Keratinocyte (primary cell): ENCODE results near the gene SARS2. TPM values are rescaled to one million over a fixed set of nuclear protein-coding genes. Genes with fewer than 3 reads are reported as not detected.

ENCODE experiments used
- DNase-seq: peaks from one replicate; pipeline ENCODE4 v3.0.0-alpha.2; 2011; ENCODE audit warnings: low read depth, missing footprints, low spot score
- FAIRE-seq: peaks from 2 replicates; lab custom pipeline; 2011; peaks lifted over from hg19 to GRCh38; lab: Jason Lieb, UNC
- H2AFZ ChIP-seq: 2 replicates; pipeline ENCODE4 v1.6.0; 2012; ENCODE audit warnings: low read length, control low read depth, inconsistent platforms; ENCODE audit not compliant: control insufficient read depth
- H3K27ac ChIP-seq: 2 replicates; pipeline ENCODE4 v1.5.1; 2011; ENCODE audit warnings: low read length; ENCODE audit not compliant: control insufficient read depth, insufficient read depth
- H3K27me3 ChIP-seq: 3 replicates; pipeline ENCODE4 v1.6.0; 2011; ENCODE audit warnings: low read length; ENCODE audit not compliant: control insufficient read depth, insufficient read depth; ENCODE audit errors: extremely low read depth
- H3K36me3 ChIP-seq, 2 experiments: 2 replicates in 1 of 2; 3 replicates in 1 of 2; pipeline ENCODE4 v1.5.1; 2011; ENCODE audit warnings: low read length in 2 of 2, mild to moderate bottlenecking in 1 of 2; ENCODE audit not compliant: control insufficient read depth in 2 of 2, insufficient read depth in 2 of 2; ENCODE audit errors: extremely low read depth in 1 of 2
- H3K4me1 ChIP-seq: 3 replicates; pipeline ENCODE4 v1.5.1; 2011; ENCODE audit warnings: low read length; ENCODE audit not compliant: control insufficient read depth, insufficient read depth; ENCODE audit errors: extremely low read depth
- H3K4me2 ChIP-seq: 3 replicates; pipeline ENCODE4 v1.6.0; 2011; ENCODE audit warnings: low read depth, low read length; ENCODE audit not compliant: control insufficient read depth, insufficient read depth; ENCODE audit errors: extremely low read depth
- H3K4me3 ChIP-seq, 3 experiments: fragments of 200-600 bp in 1 of 3; sonication (generic) in 1 of 3; 2 replicates in 2 of 3; 3 replicates in 1 of 3; pipeline ENCODE4 v1.5.1; 2011 to 2016; ENCODE audit warnings: low read length in 3 of 3, mild to moderate bottlenecking in 3 of 3, control low read depth in 2 of 3, inconsistent platforms in 1 of 3, low read depth in 1 of 3, mixed read lengths in 1 of 3, mixed run types in 1 of 3, moderate library complexity in 1 of 3; ENCODE audit not compliant: control insufficient read depth in 2 of 3, insufficient read depth in 2 of 3; ENCODE audit errors: extremely low read depth in 1 of 3
- H3K79me2 ChIP-seq: 2 replicates; pipeline ENCODE4 v1.6.0; 2012; ENCODE audit warnings: low read length; ENCODE audit not compliant: control insufficient read depth, insufficient read depth
- H3K9ac ChIP-seq: 3 replicates; pipeline ENCODE4 v1.6.0; 2011; ENCODE audit warnings: low read length; ENCODE audit not compliant: control insufficient read depth, insufficient read depth; ENCODE audit errors: extremely low read depth
- H3K9me1 ChIP-seq: 3 replicates; pipeline ENCODE4 v1.6.0; 2011; ENCODE audit warnings: low read length; ENCODE audit not compliant: control insufficient read depth, insufficient read depth; ENCODE audit errors: extremely low read depth
- H3K9me3 ChIP-seq: 2 replicates; pipeline ENCODE4 v1.5.1; 2012; ENCODE audit warnings: low read depth, low read length; ENCODE audit not compliant: control insufficient read depth
- H4K20me1 ChIP-seq: 3 replicates; pipeline ENCODE4 v1.6.0; 2011; ENCODE audit warnings: low read length; ENCODE audit not compliant: control insufficient read depth, insufficient read depth; ENCODE audit errors: extremely low read depth
- CTCF ChIP-seq, 3 experiments: IDR thresholded peaks in 1 of 3; conservative IDR thresholded peaks in 1 of 3; optimal IDR thresholded peaks in 1 of 3; 2 replicates in 2 of 3; 3 replicates in 1 of 3; pipeline versions ENCODE3 to v1.5.1; 2011; ENCODE audit warnings: low read length in 3 of 3, mild to moderate bottlenecking in 3 of 3, moderate library complexity in 2 of 3, control low read depth in 1 of 3, inconsistent platforms in 1 of 3; ENCODE audit not compliant: insufficient read depth in 2 of 3; ENCODE audit errors: extremely low read depth in 1 of 3
- EZH2 ChIP-seq: IDR thresholded peaks from one replicate; pipeline ENCODE4 v1.6.1; 2012; ENCODE audit warnings: inconsistent platforms, mild to moderate bottlenecking, low read length, moderate library complexity
- dilution Hi-C: fragments of 300-500 bp; cut with MboI; formaldehyde crosslinking; loops from one replicate; pipeline ENCODE4 v1.7.0; 2020; ENCODE audit warnings: low sequenced_read_pairs; ENCODE audit not compliant: extremely low pct_ligation_motif_present
- polyA plus RNA-seq, 5 experiments: library from polyadenylated mRNA; depleted of rRNA in 3 of 5; stranded (reverse) in 3 of 5; stranded (forward) in 1 of 5; unstranded in 1 of 5; fragments of >200 nt; gene quantifications; 1 replicate in 1 of 5; 2 replicates in 3 of 5; 3 replicates in 1 of 5; pipeline versions ENCODE4 v1.2.1 to v1.2.3, GENCODE V29; 2011 to 2012; ENCODE audit warnings: missing spikeins in 2 of 5, low read depth in 1 of 5, low replicate concordance in 1 of 5

SARS2 gene
- polyA plus RNA-seq, 1 donor (not counting 4 experiments of a cell fraction or from before 2014, with no cell fraction given), result 13.9 TPM

- H3K9me3 ChIP-seq, result no peaks in the 10 kb centered on the region
- H3K27me3 ChIP-seq, result no peaks in the 10 kb centered on the region
- H2AFZ ChIP-seq, result no peak overlapping the region
- no peaks in the 10 kb centered on the region for H4K20me1 ChIP-seq
- H3K4me3 ChIP-seq, result no peak overlapping the region
- no peak overlapping the region for H3K27ac ChIP-seq
- DNase-seq (no peak), FAIRE-seq (no peak)
- TF ChIP-seq CTCF (optimal IDR thresholded peaks at IDR 0.05 in 1 of 3, IDR thresholded peaks at IDR 0.05 in 1 of 3, conservative IDR thresholded peaks at IDR 0.05 in 1 of 3; ENCODE audit: extremely low read depth in 1 of 3, insufficient read depth in 2 of 3, low read length in 3 of 3) (no peak), EZH2 (no peak)
- no peaks in the 10 kb centered on the region for H3K36me3 ChIP-seq
- no peaks in the 10 kb centered on the region for H3K4me1 ChIP-seq
- H3K9ac ChIP-seq, result no peak overlapping the region
- H3K79me2 ChIP-seq, result no peaks in the 10 kb centered on the region
- dilution Hi-C loops, result no loop called here
- no peak overlapping the region for H3K4me2 ChIP-seq
- H3K9me1 ChIP-seq, result no peaks in the 10 kb centered on the region
Observed at GRCh38 chr19:38964738-38965137, 34.2 kb upstream of the SARS2 start.

- FAIRE-seq (no peak), DNase-seq (no peak)
- no peak overlapping the region for H2AFZ ChIP-seq
- no peaks in the 10 kb centered on the region for H3K9me1 ChIP-seq
- no peaks in the 10 kb centered on the region for H3K36me3 ChIP-seq
- no peaks in the 10 kb centered on the region for H3K9me3 ChIP-seq
- H4K20me1 ChIP-seq, result no peaks in the 10 kb centered on the region
- H3K4me3 ChIP-seq, result no peak overlapping the region
- H3K27me3 ChIP-seq, result no peaks in the 10 kb centered on the region
- H3K4me1 ChIP-seq, result no peaks in the 10 kb centered on the region
- H3K79me2 ChIP-seq, result no peaks in the 10 kb centered on the region
- TF ChIP-seq CTCF (optimal IDR thresholded peaks at IDR 0.05 in 1 of 3, IDR thresholded peaks at IDR 0.05 in 1 of 3, conservative IDR thresholded peaks at IDR 0.05 in 1 of 3; ENCODE audit: extremely low read depth in 1 of 3, insufficient read depth in 2 of 3, low read length in 3 of 3), result no peak
- TF ChIP-seq EZH2, result no peak
- no peak overlapping the region for H3K27ac ChIP-seq
- dilution Hi-C loops, result no loop called here
- no peak overlapping the region for H3K9ac ChIP-seq
- no peak overlapping the region for H3K4me2 ChIP-seq
Observed at GRCh38 chr19:38959618-38960017, 29.1 kb upstream of the SARS2 start.
